H9 (cell line): ENCODE measurements around the gene PTTG1IP. TPM values are rescaled to one million over a fixed set of nuclear protein-coding genes. Genes with fewer than 3 reads are reported as not detected.

Experiments used
- DNase-seq: peaks from one replicate; pipeline ENCODE4 v3.0.0-alpha.2; 2017
- H2AFZ ChIP-seq: one replicate; pipeline ENCODE4 v1.6.1; 2013; ENCODE audit warnings: mild to moderate bottlenecking, low read length, control low read depth, moderate library complexity
- H2AK5ac ChIP-seq: 2 replicates; pipeline ENCODE4 v1.6.1; 2013; ENCODE audit warnings: low read length, control low read depth, mixed read lengths; ENCODE audit not compliant: insufficient read length
- H2BK120ac ChIP-seq: one replicate; pipeline ENCODE4 v1.6.1; 2013; ENCODE audit warnings: low read depth, mild to moderate bottlenecking, low read length, control low read depth, inconsistent platforms; ENCODE audit not compliant: poor library complexity, severe bottlenecking
- H2BK12ac ChIP-seq: 2 replicates; pipeline ENCODE4 v1.6.1; 2013; ENCODE audit warnings: low read length, control low read depth, mixed read lengths, low read depth; ENCODE audit not compliant: insufficient read length
- H2BK15ac ChIP-seq: 2 replicates; pipeline ENCODE4 v1.6.1; 2013; ENCODE audit warnings: low read depth, low read length, control low read depth
- H2BK20ac ChIP-seq: one replicate; pipeline ENCODE4 v1.6.1; 2013; ENCODE audit warnings: low read depth, mild to moderate bottlenecking, low read length, control low read depth, inconsistent platforms; ENCODE audit not compliant: poor library complexity, severe bottlenecking
- H2BK5ac ChIP-seq: 2 replicates; pipeline ENCODE4 v1.6.1; 2013; ENCODE audit warnings: low read length, control low read depth, mixed read lengths; ENCODE audit not compliant: insufficient read length
- H3K14ac ChIP-seq: 2 replicates; pipeline ENCODE4 v1.6.1; 2013; ENCODE audit warnings: low read length, control low read depth; ENCODE audit not compliant: insufficient read depth
- H3K18ac ChIP-seq: 2 replicates; pipeline ENCODE4 v1.6.1; 2013; ENCODE audit warnings: low read depth, mild to moderate bottlenecking, mixed read lengths, low read length, control low read depth; ENCODE audit not compliant: insufficient read length
- H3K23ac ChIP-seq: 2 replicates; pipeline ENCODE4 v1.6.1; 2013; ENCODE audit warnings: low read length, control low read depth, mixed read lengths, low read depth; ENCODE audit not compliant: insufficient read length
- H3K23me2 ChIP-seq: 2 replicates; pipeline ENCODE4 v1.6.1; 2013; ENCODE audit warnings: low read depth, mild to moderate bottlenecking, mixed read lengths, low read length, control low read depth; ENCODE audit not compliant: insufficient read length, poor library complexity, severe bottlenecking
- H3K27ac ChIP-seq: 2 replicates; pipeline ENCODE4 v1.5.1; 2013; ENCODE audit warnings: low read length, control low read depth, mixed read lengths, low read depth; ENCODE audit not compliant: insufficient read length
- H3K27me3 ChIP-seq: 2 replicates; pipeline ENCODE4 v1.6.1; 2013; ENCODE audit warnings: low read length, control low read depth, inconsistent platforms; ENCODE audit not compliant: insufficient read depth
- H3K4ac ChIP-seq: 2 replicates; pipeline ENCODE4 v1.6.1; 2013; ENCODE audit warnings: low read depth, mild to moderate bottlenecking, control low read depth, inconsistent platforms, low read length, moderate library complexity
- H3K4me1 ChIP-seq: 2 replicates; pipeline ENCODE4 v1.6.1; 2013; ENCODE audit warnings: low read length, control low read depth, inconsistent platforms; ENCODE audit not compliant: insufficient read depth
- H3K4me2 ChIP-seq: 2 replicates; pipeline ENCODE4 v1.6.1; 2013; ENCODE audit warnings: low read length, control low read depth, mixed read lengths; ENCODE audit not compliant: insufficient read length, insufficient read depth
- H3K56ac ChIP-seq: 2 replicates; pipeline ENCODE4 v1.6.1; 2013; ENCODE audit warnings: low read depth, mild to moderate bottlenecking, mixed read lengths, low read length, control low read depth; ENCODE audit not compliant: insufficient read length
- H3K79me1 ChIP-seq: 2 replicates; pipeline ENCODE4 v1.6.1; 2013; ENCODE audit warnings: low read depth, mild to moderate bottlenecking, moderate library complexity, low read length, control low read depth, inconsistent platforms; ENCODE audit not compliant: insufficient read depth, poor library complexity, severe bottlenecking
- H3K79me2 ChIP-seq: 2 replicates; pipeline ENCODE4 v1.6.1; 2013; ENCODE audit warnings: low read length, control low read depth, inconsistent platforms; ENCODE audit not compliant: insufficient read depth
- H3K9ac ChIP-seq: 2 replicates; pipeline ENCODE4 v1.6.1; 2013; ENCODE audit warnings: low read length, control low read depth, mixed read lengths; ENCODE audit not compliant: insufficient read length; ENCODE audit errors: extremely low read depth
- H3K9me3 ChIP-seq: one replicate; pipeline ENCODE4 v1.6.1; 2013; ENCODE audit warnings: low read depth, low read length, inconsistent platforms; ENCODE audit not compliant: control insufficient read depth
- H3T11ph ChIP-seq: one replicate; pipeline ENCODE4 v1.6.1; 2013; ENCODE audit warnings: mild to moderate bottlenecking, low read length, control low read depth, inconsistent platforms
- H4K20me1 ChIP-seq: one replicate; pipeline ENCODE4 v1.6.1; 2013; ENCODE audit not compliant: control insufficient read depth, insufficient read length, insufficient read depth
- H4K5ac ChIP-seq: 2 replicates; pipeline ENCODE4 v1.6.1; 2013; ENCODE audit warnings: low read depth, mild to moderate bottlenecking, mixed read lengths, low read length, control low read depth; ENCODE audit not compliant: insufficient read length
- H4K8ac ChIP-seq: replicated peaks from 2 replicates; pipeline ENCODE4 v1.6.1; 2013; ENCODE audit warnings: low read length, control low read depth, mixed read lengths, low read depth; ENCODE audit not compliant: insufficient read length
- H4K91ac ChIP-seq: 2 replicates; pipeline ENCODE4 v1.6.1; 2013; ENCODE audit warnings: low read depth, mild to moderate bottlenecking, moderate library complexity, mixed read lengths, low read length, control low read depth; ENCODE audit not compliant: insufficient read length
- H3K27ac Mint-ChIP-seq, 3 experiments: 2 replicates in 2 of 3; 3 replicates in 1 of 3; pipeline ENCODE4 v1.8.0; 2020 to 2021; ENCODE audit warnings: mixed read lengths in 3 of 3, mild to moderate bottlenecking in 1 of 3, moderate library complexity in 1 of 3
- H3K27me3 Mint-ChIP-seq: 2 replicates; pipeline ENCODE4 v1.8.0; 2021; ENCODE audit warnings: low read depth, mild to moderate bottlenecking, moderate library complexity, mixed read lengths
- H3K36me3 Mint-ChIP-seq, 3 experiments: 2 replicates in 2 of 3; 3 replicates in 1 of 3; pipeline ENCODE4 v1.8.0; 2020 to 2021; ENCODE audit warnings: low read depth in 3 of 3, mixed read lengths in 3 of 3; ENCODE audit not compliant: insufficient read depth in 1 of 3
- H3K4me1 Mint-ChIP-seq, 2 experiments: 2 replicates each; pipeline ENCODE4 v1.8.0; 2020; ENCODE audit warnings: mixed read lengths in 2 of 2
- H3K4me3 Mint-ChIP-seq, 2 experiments: 2 replicates in 1 of 2; 3 replicates in 1 of 2; pipeline ENCODE4 v1.8.0; 2020 to 2021; ENCODE audit warnings: mild to moderate bottlenecking in 2 of 2, mixed read lengths in 2 of 2, moderate library complexity in 1 of 2
- H3K9me3 Mint-ChIP-seq, 2 experiments: 2 replicates in 1 of 2; 3 replicates in 1 of 2; pipeline ENCODE4 v1.8.0; 2020; ENCODE audit warnings: mild to moderate bottlenecking in 2 of 2, mixed read lengths in 2 of 2, moderate library complexity in 1 of 2
- CTCF ChIP-seq: fragments of 200-600 bp; sonication (generic); conservative IDR thresholded peaks from 3 replicates; pipeline ENCODE4 v1.8.0; 2021; ENCODE audit warnings: antibody characterized with exemption, mild to moderate bottlenecking
- WGBS: extraction: QIAGEN DNeasy Blood & Tissue Kit; methylation state at CpG from one replicate; pipeline ENCODE4 v1.1.7; 2013; ENCODE audit warnings: missing lambda C conversion rate, low lambda C conversion rate, mixed read lengths; ENCODE audit not compliant: insufficient read length; ENCODE audit errors: extremely low coverage; 5-methylcytosine and 5-hydroxymethylcytosine counted together
- total RNA-seq: library from RNA; stranded (reverse); gene quantifications from 2 replicates; pipeline ENCODE4 v1.2.1, GENCODE V29; 2021

PTTG1IP gene
- total RNA-seq, 1 experiment from 2014 or later, result 107 TPM

GRCh38 chr21:44848821-44849521 lies 24.5 kb downstream of the PTTG1IP start:
- Histone ChIP-seq H2AK5ac (no peak overlapping the region), H4K8ac (no peak overlapping the region)
- no CpG with 5 or more reads among the region's 36 CpGs for WGBS

More at GRCh38 chr21:44848821-44849521, 24.5 kb downstream of the PTTG1IP start:
- no peak overlapping the region for H4K5ac ChIP-seq
- H2BK15ac ChIP-seq, result no peak overlapping the region
- no peak overlapping the region for H2BK5ac ChIP-seq
- no peaks in the 10 kb centered on the region for H3K9me3 Mint-ChIP-seq
- H3K4ac ChIP-seq, result no peak overlapping the region
- no peak overlapping the region for H4K91ac ChIP-seq
- no peak overlapping the region for H3K4me3 Mint-ChIP-seq
- H3K27ac ChIP-seq, result no peak overlapping the region
- no peak overlapping the region for H2AFZ ChIP-seq
- no peak for TF ChIP-seq CTCF
- H3T11ph ChIP-seq, result no peak overlapping the region
- DNase-seq, result no peak
- no peak overlapping the region for H3K4me2 ChIP-seq
- no peak overlapping the region for H3K14ac ChIP-seq
- no peak overlapping the region for H2BK12ac ChIP-seq
- no peak overlapping the region for H3K23ac ChIP-seq
- H3K27me3 ChIP-seq, result no peaks in the 10 kb centered on the region
- H3K56ac ChIP-seq, result no peak overlapping the region
- no peak overlapping the region for H2BK120ac ChIP-seq
- no peaks in the 10 kb centered on the region for H4K20me1 ChIP-seq
- H3K27ac Mint-ChIP-seq, result peak overlapping the region in 1 of 3 experiments; percentile 48; a peak in 2 of 7 replicates
- H3K36me3 Mint-ChIP-seq, result peaks cover 19 to 49% (median 40%) of the 10 kb centered on the region in 3 experiments; a peak in 6 of 7 replicates
- H3K4me1 ChIP-seq, result 0 out of 2 replicates have a peak, but pooled peaks cover 2% of the 10 kb centered on the region
- no peaks in the 10 kb centered on the region for H3K23me2 ChIP-seq
- H3K79me1 ChIP-seq, result no peaks in the 10 kb centered on the region
- H3K79me2 ChIP-seq, result no peaks in the 10 kb centered on the region
- H2BK20ac ChIP-seq, result no peak overlapping the region
- no peak overlapping the region for H3K18ac ChIP-seq
- no peaks in the 10 kb centered on the region for H3K9me3 ChIP-seq
- no peak overlapping the region for H3K9ac ChIP-seq
- H3K27me3 Mint-ChIP-seq, result no peaks in the 10 kb centered on the region
- peaks cover 13 to 18% of the 10 kb centered on the region in 2 experiments for H3K4me1 Mint-ChIP-seq
